Chondrocyte (in vitro differentiated cells): ENCODE results near the gene APRT. TPM values are rescaled to one million over a fixed set of nuclear protein-coding genes. Genes with fewer than 3 reads are reported as not detected.

Experiments used
- DNase-seq: peaks from one replicate; pipeline ENCODE4 v3.0.0; 2021; ENCODE audit warnings: mixed read lengths, low spot score
- H3K27ac Mint-ChIP-seq: one replicate; pipeline ENCODE4 v1.8.0; 2021; ENCODE audit warnings: mild to moderate bottlenecking, moderate library complexity, mixed read lengths; ENCODE audit not compliant: unreplicated experiment
- H3K27me3 Mint-ChIP-seq: 2 replicates; pipeline ENCODE4 v1.8.0; 2021; ENCODE audit warnings: low read depth, mixed read lengths
- H3K36me3 Mint-ChIP-seq: 2 replicates; pipeline ENCODE4 v1.8.0; 2021; ENCODE audit warnings: low read depth, mixed read lengths
- H3K4me1 Mint-ChIP-seq: 2 replicates; pipeline ENCODE4 v1.8.0; 2021; ENCODE audit warnings: low read depth, mild to moderate bottlenecking, mixed read lengths
- H3K4me3 Mint-ChIP-seq: one replicate; pipeline ENCODE4 v1.8.0; 2021; ENCODE audit warnings: mild to moderate bottlenecking, moderate library complexity, mixed read lengths; ENCODE audit not compliant: unreplicated experiment
- H3K9me3 Mint-ChIP-seq: 2 replicates; pipeline ENCODE4 v1.8.0; 2021; ENCODE audit warnings: low read depth, mixed read lengths
- CTCF ChIP-seq: fragments of 200-600 bp; sonication (generic); IDR thresholded peaks from 2 replicates; pipeline ENCODE4 v1.5.0; 2021; ENCODE audit warnings: antibody characterized with exemption, mild to moderate bottlenecking, moderate library complexity
- total RNA-seq: library from RNA; stranded (reverse); gene quantifications from 3 replicates; pipeline ENCODE4 v1.2.1, GENCODE V29; 2021

Gene APRT
- total RNA-seq, 1 donor from 2014 or later = 68.8 TPM

- no peak for DNase-seq
- Mint-ChIP-seq H3K36me3 (no peaks in the 10 kb centered on the region), H3K27ac (no peak overlapping the region), H3K27me3 (no peaks in the 10 kb centered on the region), H3K4me3 (no peak overlapping the region), H3K4me1 (peaks cover 17% of the 10 kb centered on the region), H3K9me3 (no peaks in the 10 kb centered on the region)
- no peak for TF ChIP-seq CTCF
Observed at GRCh38 chr16:88813269-88814143, 1.8 kb upstream of the APRT start.

DNA sequence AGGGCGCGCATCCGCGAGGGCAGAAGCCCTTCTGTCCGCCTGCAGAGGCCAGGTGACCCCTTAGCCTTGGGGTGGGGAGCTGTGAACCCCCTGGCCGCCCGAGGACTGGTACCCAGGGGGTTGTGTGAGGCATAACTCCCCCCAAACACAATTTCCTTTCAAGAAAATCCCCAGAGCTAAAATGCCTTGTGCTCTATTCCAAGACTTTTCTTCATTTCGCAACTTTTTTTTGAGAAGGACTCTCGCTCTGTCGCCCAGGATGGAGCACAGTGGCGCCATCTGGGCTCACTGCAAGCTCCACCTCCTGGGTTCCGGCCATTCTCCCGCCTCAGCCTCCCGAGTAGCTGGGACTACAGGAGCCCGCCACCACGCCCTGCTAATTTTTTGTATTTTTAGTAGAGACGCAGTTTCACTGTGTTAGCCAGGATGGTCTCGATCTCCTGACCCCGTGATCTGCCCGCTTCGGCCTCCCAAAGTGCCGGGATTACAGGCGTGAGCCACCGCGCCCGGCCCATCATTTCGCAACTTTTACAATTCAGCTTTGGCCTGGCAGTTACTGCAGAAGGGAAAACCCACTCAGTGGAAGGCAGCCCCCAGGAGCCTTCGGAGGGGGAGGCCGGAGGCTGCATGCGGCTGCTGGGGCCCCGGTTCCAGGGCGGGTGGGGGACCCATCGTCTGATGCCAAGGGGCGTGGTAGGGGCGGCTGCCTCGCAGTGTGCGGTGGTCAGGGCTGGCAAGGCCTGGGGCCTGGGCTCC is 963 bp upstream of the APRT start:
- Mint-ChIP-seq H3K4me1 (peaks cover 17% of the 10 kb centered on the region), H3K9me3 (no peaks in the 10 kb centered on the region), H3K36me3 (no peaks in the 10 kb centered on the region), H3K27me3 (no peaks in the 10 kb centered on the region), H3K4me3 (peak overlapping the region; percentile 69), H3K27ac (peak overlapping the region; percentile 75)
- peak; percentile 64 for TF ChIP-seq CTCF
- DNase-seq = no peak

DNA sequence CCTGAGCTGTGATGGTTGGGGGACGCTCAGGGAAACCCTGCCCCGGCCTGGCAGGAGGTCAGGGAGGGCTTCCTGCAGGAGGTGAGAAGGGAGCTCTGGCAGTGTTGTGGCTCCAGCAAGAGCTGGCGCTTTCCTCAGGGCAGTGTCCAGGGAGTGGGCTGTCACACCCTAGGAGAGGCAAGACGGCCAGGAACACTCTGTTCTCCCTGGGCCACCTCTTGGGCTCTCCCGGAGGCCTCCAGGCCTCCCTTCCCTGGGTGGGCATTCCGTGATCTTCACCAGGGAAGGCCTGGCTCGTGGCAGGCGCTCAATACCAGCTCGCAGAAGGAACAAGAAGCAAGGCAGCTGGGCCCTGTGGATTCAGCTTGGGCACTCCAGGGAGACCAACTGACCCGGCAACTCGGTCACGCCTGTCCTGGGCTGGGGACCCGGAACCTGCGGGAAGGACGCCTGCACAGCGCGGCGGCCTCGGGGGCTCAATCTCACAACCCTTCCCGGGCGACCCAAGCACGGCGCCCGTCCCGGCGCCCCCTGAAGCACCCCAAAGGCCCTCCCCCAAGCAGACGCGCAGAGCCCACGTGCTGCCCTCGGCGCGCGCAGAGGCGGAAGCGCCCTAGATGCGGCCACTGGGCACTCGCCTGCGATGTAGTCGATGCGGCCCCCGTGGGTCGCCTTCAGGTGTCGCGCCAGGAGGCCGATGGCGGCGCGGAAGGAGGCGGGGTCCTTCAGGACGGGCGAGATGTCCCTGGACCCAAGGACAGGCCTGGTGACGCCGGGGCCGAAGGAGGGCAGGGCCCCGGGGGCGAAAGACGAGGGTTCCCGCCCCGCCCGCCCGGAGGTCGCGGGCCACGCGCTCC is 588 bp downstream of the APRT start:
- DNase-seq = peak; percentile 93
- no peaks in the 10 kb centered on the region for H3K27me3 Mint-ChIP-seq
- peak overlapping the region; percentile 85 for H3K4me3 Mint-ChIP-seq
- no peaks in the 10 kb centered on the region for H3K36me3 Mint-ChIP-seq
- H3K4me1 Mint-ChIP-seq = peaks cover 17% of the 10 kb centered on the region
- H3K27ac Mint-ChIP-seq = peak overlapping the region; percentile 88
- TF ChIP-seq CTCF = no peak
- no peaks in the 10 kb centered on the region for H3K9me3 Mint-ChIP-seq

DNA sequence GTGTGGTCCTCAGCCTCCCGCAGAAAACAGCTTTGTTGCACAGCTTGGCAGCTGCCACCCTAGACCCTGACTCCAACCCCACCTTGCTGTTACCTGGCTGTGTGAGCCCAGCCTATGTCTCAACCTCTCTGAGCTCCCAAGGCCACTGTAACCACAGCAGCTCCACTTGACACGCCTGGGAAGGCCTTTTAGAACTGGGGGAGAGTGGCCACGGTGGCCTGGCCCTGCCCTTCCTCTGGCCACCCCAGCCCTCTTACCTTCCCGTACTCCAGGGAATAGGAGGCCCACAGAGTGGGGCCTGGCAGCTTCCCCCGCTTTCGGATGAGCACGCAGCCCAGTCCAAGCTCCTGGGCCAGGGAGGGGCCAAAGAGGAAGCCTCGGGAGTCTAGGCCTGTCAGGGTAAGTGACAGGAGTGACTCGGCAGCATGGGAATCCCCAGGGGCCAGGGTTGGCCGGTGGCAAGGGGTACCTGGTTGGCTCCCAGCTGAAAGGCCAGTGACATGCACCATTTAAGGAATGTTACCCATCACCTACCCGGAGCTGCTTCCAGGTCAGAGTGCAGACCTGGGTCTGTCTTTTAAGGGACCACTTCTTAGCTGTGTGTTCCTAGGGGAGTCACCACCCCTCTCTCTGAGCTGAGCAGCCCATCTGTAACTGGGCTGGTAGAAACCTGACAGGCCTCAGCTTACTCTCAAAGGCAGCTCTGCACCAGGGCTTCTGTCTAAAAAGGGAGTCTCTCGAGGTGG is 1.4 kb downstream of the APRT start:
- H3K27me3 Mint-ChIP-seq = no peaks in the 10 kb centered on the region
- peak overlapping the region; percentile 85 for H3K4me3 Mint-ChIP-seq
- peaks cover 17% of the 10 kb centered on the region for H3K4me1 Mint-ChIP-seq
- no peaks in the 10 kb centered on the region for H3K9me3 Mint-ChIP-seq
- DNase-seq = no peak
- H3K27ac Mint-ChIP-seq = peak overlapping the region; percentile 88
- no peaks in the 10 kb centered on the region for H3K36me3 Mint-ChIP-seq
- no peak for TF ChIP-seq CTCF
